HG03066 (cell line): ENCODE measurements around the gene VMAC.

Experiments
- ATAC-seq: cut with Tn5 transposase; IDR thresholded peaks from one replicate; pipeline ENCODE4 v1.9.1; 2021; ENCODE audit warnings: low read depth; ENCODE audit not compliant: unreplicated experiment

VMAC gene

DNA sequence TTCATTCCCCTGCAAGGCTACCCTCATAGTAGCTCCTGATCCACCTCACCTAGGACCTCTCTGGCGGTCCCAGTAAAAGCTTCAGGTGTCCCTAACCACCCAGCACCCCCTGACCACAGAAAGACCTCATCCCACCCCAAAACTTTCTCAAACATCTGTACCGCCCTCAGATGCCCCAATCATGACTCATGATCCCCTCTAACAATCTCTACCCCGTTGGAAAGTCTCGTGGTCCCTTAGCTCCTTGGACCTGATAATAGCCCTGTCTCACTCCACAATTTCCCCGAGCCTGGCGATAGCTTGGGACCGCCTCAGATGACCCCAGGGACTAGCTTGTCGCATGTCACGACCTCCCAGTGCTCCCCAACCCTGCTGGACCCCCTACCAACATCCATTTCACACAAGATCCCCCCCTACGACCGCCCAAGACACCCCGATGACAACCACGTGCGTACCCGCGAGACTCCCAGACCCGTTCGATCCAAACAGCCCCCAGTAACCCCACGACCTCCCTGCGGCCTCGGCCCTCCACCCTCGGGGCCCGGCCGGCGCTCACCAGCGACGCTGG is 1.5 kb upstream of the VMAC start:
- ATAC-seq, result no peak

DNA sequence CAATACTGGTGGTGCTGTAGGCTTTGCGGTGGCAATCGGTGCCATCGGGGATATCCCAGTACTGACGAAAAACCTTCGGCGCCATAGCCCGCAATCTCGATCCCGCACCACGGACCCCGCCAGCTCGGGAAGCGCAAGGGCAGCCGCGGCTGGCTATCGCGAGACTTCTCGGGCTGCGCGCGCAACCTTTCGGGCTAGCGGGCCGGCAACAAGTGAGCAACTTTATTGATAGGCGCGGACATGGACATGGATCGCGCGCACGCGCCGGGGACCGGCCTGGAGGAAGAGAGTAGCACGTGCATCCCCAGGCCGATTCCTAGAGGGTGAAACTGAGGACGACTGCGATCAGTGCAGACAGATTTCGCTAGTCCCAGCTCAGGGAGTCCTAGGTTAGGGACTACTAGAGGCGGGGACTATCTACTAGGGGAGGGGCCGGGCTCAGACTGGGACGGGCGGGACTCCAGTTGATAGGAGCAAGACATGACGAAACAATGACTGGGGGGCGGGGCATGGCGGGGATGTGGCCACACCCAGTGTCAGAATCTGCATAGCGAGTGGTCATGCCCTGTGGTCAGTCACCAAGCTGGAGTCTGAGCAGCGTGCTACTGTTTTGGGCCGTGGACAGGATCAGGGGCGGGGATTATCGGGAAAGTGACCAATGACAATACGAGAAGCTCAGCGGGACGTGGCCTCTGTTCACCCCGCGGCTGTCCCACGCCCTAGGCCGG is 884 bp upstream of the VMAC start, which contains the start of gene NDUFA11:
Gene NDUFA11 (minus strand): TSS at position 167 of the 728 bp plus-strand sequence. CDS start 82 bp downstream, at position 85.
- ATAC-seq, result peak; percentile 31

GRCh38 chr19:5905114-5905778 is 574 bp downstream of the VMAC start:
- ATAC-seq, result no peak

DNA sequence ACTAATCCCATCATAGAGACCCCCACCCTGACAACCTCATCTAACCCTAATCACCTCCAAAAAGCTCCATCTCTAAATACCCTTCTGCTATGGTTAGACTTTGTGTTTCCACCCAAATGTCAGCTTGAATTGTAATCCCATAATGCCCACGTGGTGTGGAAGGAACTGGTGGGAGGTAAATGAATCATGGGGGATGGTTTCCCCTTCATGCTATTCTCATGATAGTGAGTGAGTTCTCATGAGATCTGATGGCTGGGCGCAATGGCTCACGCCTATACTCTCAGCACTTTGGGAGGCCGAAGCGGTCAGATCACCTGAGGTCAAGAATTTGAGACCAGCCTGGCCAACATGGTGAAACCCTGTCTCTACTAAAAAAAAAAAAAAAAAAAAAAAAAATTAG is 2.6 kb downstream of the VMAC start:
- ATAC-seq, result no peak

- no peak for ATAC-seq
These were observed 4.2 kb downstream of the VMAC start for GRCh38 chr19:5908773-5909442.

DNA sequence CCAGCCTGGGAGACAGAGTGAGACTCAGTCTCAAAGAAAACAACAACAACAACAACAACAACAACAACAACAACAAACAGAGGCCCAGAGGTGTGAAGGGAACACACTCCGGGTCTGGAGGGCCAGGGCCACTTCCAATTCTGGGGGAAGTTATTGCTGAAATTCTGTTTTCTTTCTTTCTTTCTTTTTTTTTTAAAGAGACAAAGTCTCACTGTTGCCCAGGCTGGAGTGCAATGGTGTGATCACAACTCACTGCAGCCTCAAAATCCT is 5.9 kb downstream of the VMAC start:
- no peak for ATAC-seq

- no peak for ATAC-seq
These were observed 6.7 kb downstream of the VMAC start for GRCh38 chr19:5911366-5911765.

DNA sequence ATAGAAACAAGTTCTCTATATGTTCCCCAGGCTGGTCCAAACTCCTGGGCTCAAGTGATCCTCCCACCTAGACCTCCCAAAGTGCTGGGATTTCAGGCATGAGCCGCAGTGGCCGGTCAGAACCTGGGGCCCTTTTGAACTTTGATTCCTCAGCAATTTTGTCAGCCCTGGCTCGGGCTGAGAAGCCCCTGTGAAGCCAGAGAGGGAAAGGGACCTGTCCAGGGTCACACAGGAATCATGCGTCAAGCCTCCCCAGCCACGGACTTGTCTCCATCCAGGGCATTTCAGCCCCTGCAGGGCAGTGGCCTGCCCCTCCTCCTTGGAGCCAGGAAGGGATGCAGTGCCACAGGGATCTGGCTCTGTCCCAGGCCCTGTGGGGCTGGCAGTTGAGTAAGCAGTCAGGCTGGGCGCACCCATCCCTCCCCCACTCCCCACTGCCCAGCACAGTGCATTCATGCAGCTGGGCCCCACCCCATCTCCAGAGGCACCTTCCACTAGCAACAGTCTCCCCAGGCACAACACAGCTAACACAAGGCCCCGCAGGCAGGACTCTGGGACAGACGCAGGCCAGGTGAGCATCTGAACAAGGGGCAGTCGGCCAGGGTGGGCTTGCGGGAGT is 9.2 kb downstream of the VMAC start, which contains the start of gene CAPS:
Gene CAPS (plus strand): TSS at position 516 of the 619 bp plus-strand sequence. CDS start 153 bp downstream, outside the sequence.
- no peak for ATAC-seq

- ATAC-seq, result no peak
These were observed 9.7 kb downstream of the VMAC start for GRCh38 chr19:5914358-5914774.

DNA sequence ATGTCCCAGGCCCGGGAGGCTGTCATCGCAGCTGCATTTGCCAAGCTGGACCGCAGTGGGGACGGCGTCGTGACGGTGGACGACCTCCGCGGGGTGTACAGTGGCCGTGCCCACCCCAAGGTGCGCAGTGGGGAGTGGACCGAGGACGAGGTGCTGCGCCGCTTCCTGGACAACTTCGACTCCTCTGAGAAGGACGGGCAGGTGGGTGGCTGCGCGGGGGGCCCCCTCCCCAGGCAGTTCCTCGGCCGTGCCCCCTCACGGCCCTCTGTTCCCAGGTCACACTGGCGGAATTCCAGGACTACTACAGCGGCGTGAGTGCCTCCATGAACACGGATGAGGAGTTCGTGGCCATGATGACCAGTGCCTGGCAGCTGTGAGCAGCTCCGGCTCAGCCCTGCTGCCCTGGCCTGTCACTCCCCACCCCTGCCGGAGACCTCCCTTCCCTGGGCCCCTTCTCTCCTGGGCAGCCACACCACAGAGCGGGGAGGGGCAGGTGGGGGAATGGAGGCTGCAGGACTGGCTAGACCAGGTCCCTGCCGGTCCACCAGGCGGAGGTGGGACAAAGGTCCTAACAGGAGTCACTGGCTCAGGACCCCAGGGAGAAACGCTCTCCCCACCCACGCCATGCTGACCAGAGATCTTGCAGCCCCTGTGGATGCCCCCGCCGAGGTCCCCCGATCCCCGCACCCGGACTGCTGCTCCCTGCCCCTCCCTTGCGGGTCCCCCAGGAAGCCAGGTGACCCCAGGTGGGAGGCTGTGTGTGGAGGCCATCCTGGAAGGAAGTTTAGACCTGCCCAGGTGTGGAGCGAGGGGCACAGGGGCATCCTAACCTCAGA is 10.5 kb downstream of the VMAC start:
- ATAC-seq, result no peak

DNA sequence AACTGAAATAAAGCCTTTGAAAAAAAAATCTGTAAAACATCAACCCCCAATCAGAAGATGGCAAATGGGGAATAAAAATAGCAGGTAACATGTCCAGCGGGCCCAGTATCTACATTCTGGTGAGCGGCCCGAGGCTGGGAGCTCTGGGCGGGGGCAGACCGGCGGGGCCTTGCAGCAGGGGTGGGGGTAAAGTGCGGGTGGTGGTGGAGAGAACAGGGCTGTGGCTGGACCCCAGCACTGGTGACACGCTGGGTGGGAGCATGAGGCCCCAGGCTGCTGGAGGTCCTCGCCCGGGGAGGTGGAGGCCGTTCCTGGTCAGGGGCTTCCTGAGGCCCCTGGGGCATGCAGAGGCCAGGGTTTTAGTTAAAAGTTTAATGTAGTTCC is 11.1 kb downstream of the VMAC start:
- no peak for ATAC-seq

DNA sequence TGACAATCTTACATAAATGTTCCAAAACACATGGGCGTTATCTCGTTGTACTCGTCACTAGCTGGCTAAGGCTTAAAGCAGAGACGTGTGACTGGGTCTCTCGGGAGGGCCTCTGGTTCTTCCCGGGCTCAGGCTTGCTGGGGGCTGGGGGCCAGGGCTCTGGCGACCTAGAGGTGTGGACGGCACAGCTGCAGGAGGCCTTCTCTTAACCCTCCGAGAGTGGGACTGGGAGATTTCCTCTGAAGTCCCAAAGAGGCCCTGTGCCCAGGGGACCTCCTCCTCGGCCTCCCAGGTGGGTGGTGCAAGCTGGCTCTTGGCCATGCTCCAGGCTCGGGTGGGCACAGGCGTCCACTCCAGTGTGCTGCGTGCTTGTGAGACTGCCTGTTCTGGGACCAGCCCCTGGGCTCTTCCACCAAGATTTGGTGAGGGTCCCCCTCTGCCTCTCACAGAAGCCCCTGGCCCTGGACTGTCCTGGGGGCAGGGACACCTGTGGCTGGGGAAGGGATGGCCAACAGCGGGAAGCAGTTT is 11.6 kb downstream of the VMAC start:
- ATAC-seq, result no peak

- ATAC-seq, result no peak
These were observed 12.9 kb downstream of the VMAC start for GRCh38 chr19:5917431-5918107.

DNA sequence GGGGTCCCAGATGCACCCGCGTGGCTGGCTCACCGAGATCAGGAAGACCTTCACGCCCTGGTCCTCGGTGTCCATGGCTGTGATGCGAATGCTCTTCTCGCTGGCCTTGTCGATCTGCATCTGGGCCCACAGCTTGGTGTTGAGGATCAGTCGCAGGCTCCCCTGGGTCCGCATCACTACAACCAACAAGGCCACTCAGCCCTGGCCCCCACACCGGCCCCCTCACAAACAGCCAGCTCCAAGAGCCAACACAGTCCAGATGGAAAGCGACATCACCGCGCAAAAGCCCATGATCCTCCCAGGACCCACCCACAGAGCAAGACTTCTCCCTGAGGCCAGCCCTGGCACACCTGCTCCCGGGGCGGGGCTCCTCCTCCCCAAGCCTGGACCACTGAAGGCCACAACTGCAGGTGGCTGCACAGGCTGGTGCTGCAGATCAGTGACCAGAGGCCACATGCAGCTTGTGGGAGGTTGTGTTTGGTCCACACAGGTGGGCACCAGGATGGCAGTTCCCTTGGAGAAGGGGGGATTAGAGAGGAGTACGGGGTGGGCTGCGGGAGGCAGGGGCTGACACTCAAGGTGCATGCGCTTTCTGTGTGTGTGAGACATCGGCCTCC is 13.9 kb downstream of the VMAC start:
- no peak for ATAC-seq

DNA sequence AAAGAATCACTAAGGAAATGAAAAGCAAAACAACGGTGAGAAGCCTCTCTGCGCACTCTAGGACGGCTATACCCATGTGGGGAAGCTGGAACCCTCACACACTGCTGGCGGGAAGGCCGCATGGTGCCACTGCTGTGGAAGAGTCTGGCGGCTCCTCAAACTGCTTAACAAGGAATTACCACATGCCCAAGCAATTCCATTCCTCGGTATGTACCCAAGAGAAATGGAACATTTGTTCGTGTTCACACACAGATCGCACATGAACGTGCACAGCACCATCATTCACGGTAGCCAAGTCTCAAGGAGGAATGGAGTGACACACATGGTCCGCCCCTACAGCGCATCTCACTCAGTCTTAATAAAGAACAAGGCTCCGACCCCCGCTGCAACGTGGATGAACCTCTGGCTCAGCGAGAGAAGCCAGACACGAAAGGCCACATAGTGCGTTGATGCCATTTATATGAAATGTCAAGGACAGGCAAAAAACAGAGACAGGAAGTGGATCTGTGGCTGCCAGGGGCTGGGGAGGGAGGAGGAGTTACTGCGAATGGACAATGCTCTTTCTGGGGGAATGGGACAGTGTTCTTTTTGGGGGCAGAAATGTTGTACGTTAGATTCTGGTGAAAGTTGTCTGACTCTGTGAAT is 17.0 kb downstream of the VMAC start:
- no peak for ATAC-seq

DNA sequence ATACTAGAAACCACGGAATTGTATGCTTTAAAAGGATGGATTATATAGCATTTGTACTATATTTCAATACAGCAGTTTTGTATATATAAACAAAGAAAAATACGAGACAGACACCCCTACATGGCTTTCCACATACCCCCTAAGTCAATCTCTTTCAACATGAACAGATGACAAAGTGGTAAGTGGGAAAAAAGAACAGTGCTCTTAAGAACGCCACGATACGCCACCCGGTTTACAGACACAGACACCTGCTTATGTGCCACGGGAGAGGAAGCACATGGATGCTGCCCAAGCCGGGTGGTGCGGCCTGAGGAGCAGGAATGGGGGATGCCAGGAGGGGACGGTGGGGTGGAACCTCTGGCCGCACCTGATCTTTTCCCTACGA is 17.5 kb downstream of the VMAC start:
- ATAC-seq, result no peak

DNA sequence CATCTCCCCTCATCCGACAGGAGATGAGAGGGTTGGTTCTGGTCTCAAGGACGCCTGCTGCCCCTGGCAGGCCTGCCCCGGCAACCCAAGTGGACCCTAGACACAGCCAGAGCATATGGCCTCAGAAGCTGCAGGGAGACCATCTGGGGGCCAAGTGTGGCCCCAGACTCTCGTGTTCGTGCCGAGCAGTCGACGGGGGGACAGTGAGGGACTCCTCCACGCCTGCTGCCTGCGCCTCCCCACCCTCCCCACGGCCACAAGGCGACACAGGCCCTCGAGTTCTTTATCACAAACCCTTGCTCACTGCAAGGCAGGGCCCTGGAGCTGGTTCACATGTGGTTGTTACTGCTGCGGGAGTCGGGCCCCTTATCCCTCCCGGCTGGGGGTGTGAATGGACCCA is 18.7 kb downstream of the VMAC start:
- no peak for ATAC-seq

DNA sequence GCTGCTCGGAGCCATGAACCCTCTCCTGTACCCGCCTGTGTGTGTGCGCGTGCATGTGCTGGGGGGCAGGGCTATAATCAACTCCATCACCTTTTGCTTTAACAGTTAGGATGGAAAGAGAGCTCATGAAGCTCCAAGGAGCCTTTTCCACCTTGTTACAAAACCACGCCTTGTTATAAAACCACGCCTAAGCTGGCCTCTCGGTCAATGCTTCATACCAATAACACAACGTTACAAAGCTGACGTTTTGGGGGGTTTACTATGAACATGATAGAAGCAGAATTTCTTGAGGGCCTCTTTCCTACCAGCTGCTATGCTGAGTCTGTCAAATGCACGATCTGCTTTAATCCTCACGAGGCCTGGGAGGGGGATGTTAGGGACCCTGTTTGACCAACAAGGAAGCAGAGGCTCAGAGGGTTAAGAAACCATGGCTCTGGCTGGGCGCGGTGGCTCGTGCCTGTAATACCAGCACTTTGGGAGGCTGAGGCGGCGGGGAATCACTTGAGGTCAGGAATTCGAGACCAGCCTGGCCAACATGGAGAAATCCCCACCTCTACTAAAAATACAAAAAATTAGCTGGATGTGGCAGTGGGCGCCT is 21.3 kb downstream of the VMAC start:
- ATAC-seq, result no peak
